HepG2 (cell line): ENCODE measurements around the gene CD207. TPM values are rescaled to one million over a fixed set of nuclear protein-coding genes. Genes with fewer than 3 reads are reported as not detected.

Experiments used
- AGO1 ChIP-seq: fragments of 200-400 bp; formaldehyde crosslinking; IDR thresholded peaks from 2 replicates; pipeline ENCODE4 v1.6.1; 2017; ENCODE audit warnings: mild to moderate bottlenecking, low read depth, low read length, moderate library complexity; ENCODE audit not compliant: poor library complexity, severe bottlenecking
- ARNT2 ChIP-seq: sonication (generic); formaldehyde crosslinking; IDR thresholded peaks from 2 replicates; pipeline ENCODE4 v1.8.0; 2022; ENCODE audit warnings: mild to moderate bottlenecking, low read depth, missing genetic modification reagents, moderate library complexity
- CHCHD3 ChIP-seq: sonication (generic); formaldehyde crosslinking; IDR thresholded peaks from 2 replicates; pipeline ENCODE4 v1.8.0; 2022; ENCODE audit warnings: mild to moderate bottlenecking, missing genetic modification reagents, moderate library complexity
- ELF1 ChIP-seq: sonication (generic); formaldehyde crosslinking; IDR thresholded peaks from 2 replicates; pipeline ENCODE4 v1.4.0; 2020; ENCODE audit warnings: missing genetic modification reagents
- HCFC1 ChIP-seq: fragments of 150-350 bp; IDR thresholded peaks from 2 replicates; pipeline ENCODE4 v1.6.1; 2014; ENCODE audit warnings: low read depth, low read length
- HOXA7 ChIP-seq: sonication (generic); formaldehyde crosslinking; IDR thresholded peaks from 2 replicates; pipeline ENCODE4 v1.8.1; 2022; ENCODE audit warnings: mild to moderate bottlenecking, missing genetic modification reagents, moderate library complexity
- KLF16 ChIP-seq, 2 experiments: sonication (generic) in 1 of 2; formaldehyde crosslinking in 1 of 2; IDR thresholded peaks; 2 replicates each; pipeline versions ENCODE4 v1.6.1 to v1.8.0; 2016 to 2023; ENCODE audit warnings: missing genetic modification reagents in 2 of 2, missing compliant biosample characterization in 1 of 2
- MTERF4 ChIP-seq: sonication (generic); formaldehyde crosslinking; IDR thresholded peaks from 2 replicates; pipeline ENCODE4 v1.8.0; 2023; ENCODE audit warnings: mild to moderate bottlenecking, missing genetic modification reagents
- MTF1 ChIP-seq: sonication (generic); formaldehyde crosslinking; IDR thresholded peaks from 2 replicates; pipeline ENCODE4 v1.5.0; 2020; ENCODE audit warnings: missing genetic modification reagents
- NCOA1 ChIP-seq: sonication (generic); formaldehyde crosslinking; IDR thresholded peaks from 2 replicates; pipeline ENCODE4 v1.9.0; 2021; ENCODE audit warnings: missing genetic modification reagents
- PHB2 ChIP-seq: fragments of 450-650 bp; IDR thresholded peaks from 2 replicates; pipeline ENCODE4 v1.6.1; 2018; ENCODE audit not compliant: partially characterized antibody
- PPARG ChIP-seq: conservative IDR thresholded peaks from 2 replicates; pipeline ENCODE4 v1.6.1; 2016; ENCODE audit warnings: missing biosample characterization, missing genetic modification reagents
- PRPF4 ChIP-seq: fragments of 200-400 bp; formaldehyde crosslinking; IDR thresholded peaks from 2 replicates; pipeline ENCODE4 v1.6.1; 2016; ENCODE audit warnings: low read length, low read depth; ENCODE audit not compliant: poor library complexity, severe bottlenecking
- TFE3 ChIP-seq: IDR thresholded peaks from 2 replicates; pipeline ENCODE4 v1.6.1; 2016
- ZBTB38 ChIP-seq: sonication (generic); formaldehyde crosslinking; IDR thresholded peaks from 2 replicates; pipeline ENCODE4 v1.5.1; 2020; ENCODE audit warnings: mild to moderate bottlenecking, missing genetic modification reagents
- ZNF230 ChIP-seq: sonication (generic); formaldehyde crosslinking; IDR thresholded peaks from 2 replicates; pipeline ENCODE4 v1.4.0; 2020; ENCODE audit warnings: mild to moderate bottlenecking, missing genetic modification reagents
- ZNF350 ChIP-seq: sonication (generic); formaldehyde crosslinking; IDR thresholded peaks from 2 replicates; pipeline ENCODE4 v1.4.0; 2020; ENCODE audit warnings: mild to moderate bottlenecking, low read depth, missing genetic modification reagents, borderline replicate concordance
- ZNF562 ChIP-seq: sonication (generic); formaldehyde crosslinking; IDR thresholded peaks from 2 replicates; pipeline ENCODE4 v1.8.0; 2022; ENCODE audit warnings: missing genetic modification reagents, borderline replicate concordance
- ZNF577 ChIP-seq: sonication (generic); formaldehyde crosslinking; IDR thresholded peaks from 2 replicates; pipeline ENCODE4 v1.4.0; 2020; ENCODE audit warnings: mild to moderate bottlenecking, low read depth, missing genetic modification reagents, borderline replicate concordance
- ZNF589 ChIP-seq: sonication (generic); formaldehyde crosslinking; conservative IDR thresholded peaks from 2 replicates; pipeline ENCODE4 v1.8.0; 2022; ENCODE audit warnings: mild to moderate bottlenecking, moderate library complexity, missing genetic modification reagents
- ZNF768 ChIP-seq: sonication (generic); formaldehyde crosslinking; IDR thresholded peaks from 2 replicates; pipeline ENCODE4 v1.4.0; 2020; ENCODE audit warnings: missing genetic modification reagents
- ZNF790 ChIP-seq: sonication (generic); formaldehyde crosslinking; IDR thresholded peaks from 2 replicates; pipeline ENCODE4 v1.8.0; 2022; ENCODE audit warnings: missing genetic modification reagents, mild to moderate bottlenecking, borderline replicate concordance
- ZNF850 ChIP-seq: sonication (generic); formaldehyde crosslinking; conservative IDR thresholded peaks from 2 replicates; pipeline ENCODE4 v1.9.0; 2021; ENCODE audit warnings: mild to moderate bottlenecking, missing genetic modification reagents
- polyA plus RNA-seq, 8 experiments: library from polyadenylated mRNA; depleted of rRNA in 3 of 8; stranded (reverse) in 7 of 8; unstranded in 1 of 8; fragments of >200 nt; fragmentation: Illumina TruSeq in 4 of 8; extraction: Trizol in 4 of 8; gene quantifications; 2 replicates each; pipeline versions ENCODE4 v1.2.1 to v1.2.3, GENCODE V29; 2011 to 2016; ENCODE audit warnings: low read depth in 4 of 8, missing spikeins in 1 of 8, mixed read lengths in 1 of 8; ENCODE audit not compliant: insufficient read depth in 1 of 8
- total RNA-seq, 5 experiments: library from RNA; depleted of rRNA; stranded (reverse); fragments of >200 nt; fragmentation: Illumina TruSeq; extraction: Trizol; gene quantifications; 2 replicates each; pipeline ENCODE4 v1.2.3, GENCODE V29; 2016; ENCODE audit warnings: low read depth in 1 of 5
- TF ChIP-seq, protein P1 (sequence below): IDR thresholded peaks from 2 replicates; pipeline ENCODE4 v1.6.1; 2012; ENCODE audit warnings: inconsistent platforms
- TF ChIP-seq, protein P2 (sequence below): sonication (generic); formaldehyde crosslinking; IDR thresholded peaks from 2 replicates; pipeline ENCODE4 v1.4.0; 2020; ENCODE audit warnings: missing genetic modification reagents, borderline replicate concordance

CD207 gene
- total and polyA plus RNA-seq, 2 of the 13 experiments (the other 11 are each of a cell fraction or from before 2014, with no cell fraction given) = 0.09 to 0.15 TPM

- TF ChIP-seq ARNT2 (CRISPR knock-in tag) (peak; percentile 89; the same call in 1 of the 2 replicates), PHB2 (no peak), MTERF4 (no peak), ZBTB38 (CRISPR knock-in tag) (peak; percentile 29; the same call in 1 of the 2 replicates), MTF1 (CRISPR knock-in tag) (no peak), ZNF790 (CRISPR knock-in tag) (no peak), KLF16 (CRISPR knock-in tag; IDR thresholded peaks at IDR 0.05) (0 out of 4 replicates have a peak, but pooled peaks of 1 of the 2 experiments have one; percentile 44), ZNF350 (peak; percentile 81), TFE3 (no peak), ZNF562 (0 out of 2 replicates have a peak, but pooled peaks have one; percentile 45), HOXA7 (CRISPR knock-in tag) (no peak), ZNF230 (CRISPR knock-in tag) (no peak), ZNF589 (CRISPR knock-in tag) (0 out of 2 replicates have a peak, but pooled peaks have one; percentile 72), ZNF577 (CRISPR knock-in tag) (no peak), PPARG (CRISPR knock-in tag) (no peak), ELF1 (peak; percentile 34; the same call in 1 of the 2 replicates), PRPF4 (no peak), ZNF768 (peak; percentile 97), ZNF850 (CRISPR knock-in tag) (no peak), CHCHD3 (CRISPR knock-in tag) (0 out of 2 replicates have a peak, but pooled peaks have one; percentile 29), HCFC1 (no peak), NCOA1 (CRISPR knock-in tag) (peak; percentile 75; the same call in 1 of the 2 replicates), AGO1 (peak; percentile 65)
- TF ChIP-seq, protein P1, sequence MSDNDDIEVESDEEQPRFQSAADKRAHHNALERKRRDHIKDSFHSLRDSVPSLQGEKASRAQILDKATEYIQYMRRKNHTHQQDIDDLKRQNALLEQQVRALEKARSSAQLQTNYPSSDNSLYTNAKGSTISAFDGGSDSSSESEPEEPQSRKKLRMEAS = peak; percentile 35; the same call in 1 of the 2 replicates
- TF ChIP-seq, protein P2, sequence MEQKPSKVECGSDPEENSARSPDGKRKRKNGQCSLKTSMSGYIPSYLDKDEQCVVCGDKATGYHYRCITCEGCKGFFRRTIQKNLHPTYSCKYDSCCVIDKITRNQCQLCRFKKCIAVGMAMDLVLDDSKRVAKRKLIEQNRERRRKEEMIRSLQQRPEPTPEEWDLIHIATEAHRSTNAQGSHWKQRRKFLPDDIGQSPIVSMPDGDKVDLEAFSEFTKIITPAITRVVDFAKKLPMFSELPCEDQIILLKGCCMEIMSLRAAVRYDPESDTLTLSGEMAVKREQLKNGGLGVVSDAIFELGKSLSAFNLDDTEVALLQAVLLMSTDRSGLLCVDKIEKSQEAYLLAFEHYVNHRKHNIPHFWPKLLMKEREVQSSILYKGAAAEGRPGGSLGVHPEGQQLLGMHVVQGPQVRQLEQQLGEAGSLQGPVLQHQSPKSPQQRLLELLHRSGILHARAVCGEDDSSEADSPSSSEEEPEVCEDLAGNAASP (CRISPR knock-in tag) = peak; percentile 58; the same call in 1 of the 2 replicates
Measured at GRCh38 chr2:70871398-70872211, 36.0 kb upstream of the CD207 start (continued).
